PC-9 (cell line): ENCODE results near the gene TRIM51.

ENCODE experiments used
- CTCF ChIP-seq: fragments of 200-600 bp; sonication (generic); conservative IDR thresholded peaks from 2 replicates; pipeline ENCODE4 v1.6.1; 2017; ENCODE audit warnings: mixed run types, antibody characterized with exemption, mild to moderate bottlenecking, moderate library complexity
- EZH2 ChIP-seq: fragments of 200-600 bp; sonication (generic); IDR thresholded peaks from 2 replicates; pipeline ENCODE4 v1.8.0; 2017; ENCODE audit warnings: antibody characterized with exemption, low read depth

GRCh38 chr11:55838452-55838851 is 44.6 kb upstream of the TRIM51 start, which contains the start of gene OR5D16:
- no peak for TF ChIP-seq CTCF
- no peak for TF ChIP-seq EZH2
